ENCODE data around the gene GALNT18. TPM values are rescaled to one million over a fixed set of nuclear protein-coding genes. Genes with fewer than 3 reads are reported as not detected.

GALNT18 gene
- total RNA-seq, 1 donor from 2014 or later = 24.4 TPM

DNA sequence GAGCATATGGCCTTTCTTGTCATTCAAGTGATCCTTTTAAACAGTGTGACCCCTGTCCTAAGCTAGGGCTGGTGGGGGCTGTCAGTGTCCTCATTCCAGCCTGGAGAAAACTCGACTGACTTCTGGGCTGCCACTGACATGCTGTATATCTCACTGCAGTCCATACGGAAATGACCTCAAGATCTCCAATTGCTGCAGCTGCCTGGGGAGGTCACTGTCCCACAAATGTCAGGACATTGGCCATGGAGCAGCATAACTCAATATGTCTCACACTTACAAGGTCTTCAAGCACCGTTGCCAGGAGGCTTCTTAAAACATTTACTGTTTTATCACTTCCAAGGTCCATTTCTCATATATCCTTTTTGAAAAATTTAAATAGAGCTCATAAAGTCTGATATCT, 240.9 kb downstream of the GALNT18 start:
- Histone ChIP-seq H3K9me3 (replicated peaks) (no peaks in the 10 kb centered on the region), H3K4me1 (peaks cover 10% of the 10 kb centered on the region), H3K27ac (replicated peaks) (no peak overlapping the region), H3K27me3 (ENCODE audit: low read depth) (no peaks in the 10 kb centered on the region), H3K4me3 (no peak overlapping the region), H3K36me3 (peaks cover 24% of the 10 kb centered on the region)
- TF ChIP-seq, protein P1, sequence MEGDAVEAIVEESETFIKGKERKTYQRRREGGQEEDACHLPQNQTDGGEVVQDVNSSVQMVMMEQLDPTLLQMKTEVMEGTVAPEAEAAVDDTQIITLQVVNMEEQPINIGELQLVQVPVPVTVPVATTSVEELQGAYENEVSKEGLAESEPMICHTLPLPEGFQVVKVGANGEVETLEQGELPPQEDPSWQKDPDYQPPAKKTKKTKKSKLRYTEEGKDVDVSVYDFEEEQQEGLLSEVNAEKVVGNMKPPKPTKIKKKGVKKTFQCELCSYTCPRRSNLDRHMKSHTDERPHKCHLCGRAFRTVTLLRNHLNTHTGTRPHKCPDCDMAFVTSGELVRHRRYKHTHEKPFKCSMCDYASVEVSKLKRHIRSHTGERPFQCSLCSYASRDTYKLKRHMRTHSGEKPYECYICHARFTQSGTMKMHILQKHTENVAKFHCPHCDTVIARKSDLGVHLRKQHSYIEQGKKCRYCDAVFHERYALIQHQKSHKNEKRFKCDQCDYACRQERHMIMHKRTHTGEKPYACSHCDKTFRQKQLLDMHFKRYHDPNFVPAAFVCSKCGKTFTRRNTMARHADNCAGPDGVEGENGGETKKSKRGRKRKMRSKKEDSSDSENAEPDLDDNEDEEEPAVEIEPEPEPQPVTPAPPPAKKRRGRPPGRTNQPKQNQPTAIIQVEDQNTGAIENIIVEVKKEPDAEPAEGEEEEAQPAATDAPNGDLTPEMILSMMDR (IDR thresholded peaks at IDR 0.05; ENCODE audit: borderline replicate concordance) = no peak
- DNase-seq = no peak
- intact Hi-C loops (cut with micrococcal nuclease) = no loop called here

DNA sequence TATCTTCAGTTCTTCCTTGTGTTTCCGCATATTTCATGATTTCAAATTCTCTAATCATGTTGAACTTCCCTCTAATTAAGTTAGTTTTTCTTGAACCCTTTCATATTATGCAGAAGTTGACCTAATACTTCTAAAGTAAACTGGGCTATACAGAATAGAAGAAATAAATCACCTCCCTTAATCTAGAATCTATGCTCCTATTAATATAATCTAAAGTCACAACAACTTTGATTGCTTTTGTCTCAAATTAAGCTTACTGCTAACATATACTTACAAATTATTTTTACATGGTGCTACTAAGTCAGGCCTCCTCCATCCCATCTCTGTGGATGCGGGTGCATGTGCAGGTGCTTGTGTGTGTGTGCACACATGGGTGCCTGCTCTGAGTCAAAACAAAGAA, 241.5 kb downstream of the GALNT18 start:
- intact Hi-C loops (cut with micrococcal nuclease) = no loop called here
- no peak for DNase-seq
- Histone ChIP-seq H3K27me3 (ENCODE audit: low read depth) (no peaks in the 10 kb centered on the region), H3K27ac (replicated peaks) (no peak overlapping the region), H3K4me1 (peaks cover 10% of the 10 kb centered on the region), H3K36me3 (peaks cover 29% of the 10 kb centered on the region), H3K4me3 (no peak overlapping the region), H3K9me3 (replicated peaks) (no peaks in the 10 kb centered on the region)
- TF ChIP-seq, protein P1 (IDR thresholded peaks at IDR 0.05; ENCODE audit: borderline replicate concordance) = no peak

DNA sequence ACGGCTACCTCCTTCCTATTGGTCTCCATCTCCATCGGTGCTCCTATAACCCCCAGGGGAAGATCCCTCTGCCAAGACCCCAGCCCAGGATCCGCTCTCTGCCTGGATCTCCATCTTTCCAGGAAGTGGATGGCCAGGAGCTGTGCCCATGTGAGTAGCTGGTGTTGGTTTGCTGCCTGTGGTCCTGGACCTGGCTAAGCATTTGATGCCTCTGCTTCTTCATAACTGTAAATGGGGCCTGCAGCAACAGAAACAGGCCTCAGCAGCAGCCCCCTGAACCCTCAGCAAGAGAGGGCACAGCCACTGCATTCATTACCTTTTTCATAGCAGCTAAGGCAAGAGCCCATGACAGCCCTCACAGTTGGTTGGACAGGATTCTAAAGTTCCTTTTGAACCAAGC, 242.1 kb downstream of the GALNT18 start:
- Histone ChIP-seq H3K4me3 (no peak overlapping the region), H3K27ac (replicated peaks) (no peak overlapping the region), H3K4me1 (peaks cover 10% of the 10 kb centered on the region), H3K36me3 (peaks cover 36% of the 10 kb centered on the region), H3K27me3 (ENCODE audit: low read depth) (no peaks in the 10 kb centered on the region), H3K9me3 (replicated peaks) (no peaks in the 10 kb centered on the region)
- TF ChIP-seq, protein P1 (IDR thresholded peaks at IDR 0.05; ENCODE audit: borderline replicate concordance) = no peak
- DNase-seq = no peak
- intact Hi-C loops (cut with micrococcal nuclease) = no loop called here

DNA sequence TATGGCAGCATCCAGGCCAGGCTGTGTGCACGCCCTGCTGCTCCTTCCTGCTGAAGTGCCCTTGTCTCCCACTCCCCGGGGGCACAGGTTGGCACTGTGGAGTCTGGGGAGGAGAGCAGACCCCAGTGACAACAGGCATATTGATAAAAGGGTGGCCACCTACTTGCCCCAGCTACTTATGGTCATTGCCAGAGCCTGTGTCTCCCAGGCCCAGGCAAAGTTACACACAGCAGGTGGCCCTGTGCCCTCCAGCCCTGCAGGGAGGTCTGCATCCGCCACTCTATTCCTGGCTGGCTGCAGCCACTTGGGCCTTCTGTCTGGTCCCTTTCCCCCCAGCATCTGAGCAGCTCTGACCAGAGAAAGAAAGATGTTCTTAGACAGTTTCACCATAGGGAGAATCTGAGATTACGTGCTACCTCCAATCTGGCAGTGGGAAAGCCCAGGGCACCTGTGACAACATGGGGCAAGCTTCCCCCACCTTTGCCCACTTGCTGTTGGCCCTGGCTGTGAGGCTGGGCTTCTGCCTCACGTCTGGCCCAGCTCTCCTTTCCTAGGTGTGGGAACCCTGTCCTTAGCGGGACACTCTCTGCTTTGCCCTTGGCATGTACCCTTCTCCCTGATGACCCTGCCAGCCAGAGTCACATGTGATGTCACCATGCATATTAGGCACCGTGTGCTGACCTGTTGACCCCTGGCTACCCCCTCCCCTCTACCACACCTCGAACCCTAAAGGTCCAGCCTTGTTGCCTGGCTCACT, 243.4 kb downstream of the GALNT18 start:
- intact Hi-C loops (cut with micrococcal nuclease) = no loop called here
- TF ChIP-seq, protein P1 (IDR thresholded peaks at IDR 0.05; ENCODE audit: borderline replicate concordance) = no peak
- Histone ChIP-seq H3K9me3 (replicated peaks) (no peaks in the 10 kb centered on the region), H3K27me3 (ENCODE audit: low read depth) (no peaks in the 10 kb centered on the region), H3K27ac (replicated peaks) (no peak overlapping the region), H3K4me3 (no peak overlapping the region), H3K36me3 (peaks cover 41% of the 10 kb centered on the region), H3K4me1 (peaks cover 10% of the 10 kb centered on the region)
- DNase-seq = no peak

DNA sequence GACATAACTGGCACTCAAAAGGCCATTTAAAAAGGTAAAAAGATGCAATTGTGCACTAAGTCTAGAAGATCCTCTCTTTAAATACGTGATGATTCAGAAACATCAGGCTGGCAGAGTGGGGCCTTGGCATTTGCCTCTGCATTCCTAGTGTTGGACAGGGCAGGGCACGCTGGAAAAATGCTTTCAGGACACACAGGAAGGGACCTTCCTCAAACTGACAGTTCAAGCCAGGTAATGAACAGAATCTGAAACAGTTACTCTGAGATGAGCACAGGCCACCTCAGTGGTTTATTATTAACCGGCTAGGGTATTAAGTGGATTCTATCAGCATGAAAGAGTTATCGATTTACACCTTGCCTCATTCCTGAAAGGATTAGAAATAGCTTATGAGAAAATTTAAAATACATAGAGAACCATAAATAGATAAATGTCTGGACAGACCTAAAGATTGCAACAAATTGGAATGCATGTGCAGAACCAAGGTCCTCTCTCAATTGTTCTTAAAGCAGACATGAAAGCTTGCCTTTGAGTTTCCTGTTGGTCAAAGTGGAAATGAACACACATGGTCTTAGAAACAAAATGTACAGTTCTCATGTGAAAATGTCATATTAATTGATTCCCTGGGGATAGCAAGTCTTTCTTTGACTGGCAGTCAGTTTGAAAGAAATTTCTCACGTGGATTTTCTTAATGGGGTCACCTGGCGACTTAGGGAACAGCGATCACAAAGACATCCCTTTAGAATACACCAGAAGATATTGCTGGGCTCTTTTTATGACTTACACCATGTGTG, 247.3 kb downstream of the GALNT18 start:
- no peaks in the 10 kb centered on the region for H3K9me3 ChIP-seq (replicated peaks)
- H3K4me3 ChIP-seq = no peak overlapping the region
- no peaks in the 10 kb centered on the region for H3K4me1 ChIP-seq
- TF ChIP-seq, protein P1 (IDR thresholded peaks at IDR 0.05; ENCODE audit: borderline replicate concordance) = no peak
- intact Hi-C loops (cut with micrococcal nuclease) = no loop called here
- H3K27me3 ChIP-seq (ENCODE audit: low read depth) = no peaks in the 10 kb centered on the region
- no peak for DNase-seq
- no peak overlapping the region for H3K27ac ChIP-seq (replicated peaks)
- peaks cover 61% of the 10 kb centered on the region for H3K36me3 ChIP-seq
